Measurements from ENCODE around the gene MNS1.

The MNS1 gene

GRCh38 chr15:56394909-56395308, 70.0 kb downstream of the MNS1 start:
- Histone ChIP-seq H3K27ac (ENCODE audit: extremely low read depth, low read depth, low read length) (no peak overlapping the region), H3K36me3 (ENCODE audit: control insufficient read depth in 2 of 2, insufficient read depth in 1 of 2, low read length in 2 of 2) (no peaks in the 10 kb centered on the region), H3K4me3 (ENCODE audit: low read depth, low read length) (no peak overlapping the region), H3K9me3 (ENCODE audit: control insufficient read depth, insufficient read depth, low read depth, low read length) (no peaks in the 10 kb centered on the region), H3K4me1 (ENCODE audit: control insufficient read depth, insufficient read depth, low read length) (no peaks in the 10 kb centered on the region)
- CTCF ChIA-PET, result interaction anchor here (0.6 kb wide), 1 partner anchor 47 kb away, joined by 5 read pairs; no protein-coding TSS in a partner anchor
- POLR2A ChIA-PET, result no interaction called here
- TF ChIP-seq SALL2 (tag by site-specific recombination; IDR thresholded peaks at IDR 0.05; ENCODE audit: borderline replicate concordance), result no peak
- no peak for TF ChIP-seq BCL11B (tag by site-specific recombination; IDR thresholded peaks at IDR 0.05; ENCODE audit: low read depth)
- no peak for TF ChIP-seq ZNF146 (tag by site-specific recombination; IDR thresholded peaks at IDR 0.05)
- TF ChIP-seq ZNF677 (tag by site-specific recombination; IDR thresholded peaks at IDR 0.05), result no peak
- TF ChIP-seq ZNF138 (tag by site-specific recombination; IDR thresholded peaks at IDR 0.05; ENCODE audit: borderline replicate concordance), result no peak
- no peak for TF ChIP-seq ZNF555 (tag by site-specific recombination; conservative IDR thresholded peaks at IDR 0.05)
- no peak for TF ChIP-seq ZNF558 (tag by site-specific recombination; IDR thresholded peaks at IDR 0.05)
- no peak for TF ChIP-seq ZNF112 (tag by site-specific recombination; IDR thresholded peaks at IDR 0.05)
- no peak for TF ChIP-seq ZNF274 (IDR thresholded peaks at IDR 0.05; ENCODE audit: low read length)
- no peak for TF ChIP-seq ZNF274 (tag by site-specific recombination; IDR thresholded peaks at IDR 0.05; ENCODE audit: borderline replicate concordance)
- TF ChIP-seq ZNF239 (tag by site-specific recombination; IDR thresholded peaks at IDR 0.05), result no peak
- no peak for TF ChIP-seq ZSCAN5A (tag by site-specific recombination; IDR thresholded peaks at IDR 0.05)
- no peak for TF ChIP-seq SP3 (tag by site-specific recombination; IDR thresholded peaks at IDR 0.05)
- no peak for TF ChIP-seq ZNF501 (tag by site-specific recombination; IDR thresholded peaks at IDR 0.05)
- no peak for TF ChIP-seq PRDM2 (tag by site-specific recombination; IDR thresholded peaks at IDR 0.05; ENCODE audit: borderline replicate concordance)
- TF ChIP-seq ZNF707 (tag by site-specific recombination; IDR thresholded peaks at IDR 0.05), result no peak
- no peak for TF ChIP-seq ZSCAN18 (tag by site-specific recombination; IDR thresholded peaks at IDR 0.05)

GRCh38 chr15:56393277-56393676, 71.7 kb downstream of the MNS1 start:
- CTCF ChIA-PET, result no interaction called here
- Histone ChIP-seq H3K27ac (ENCODE audit: extremely low read depth, low read depth, low read length) (no peak overlapping the region), H3K36me3 (ENCODE audit: control insufficient read depth in 2 of 2, insufficient read depth in 1 of 2, low read length in 2 of 2) (no peaks in the 10 kb centered on the region), H3K4me3 (ENCODE audit: low read depth, low read length) (no peak overlapping the region), H3K4me1 (ENCODE audit: control insufficient read depth, insufficient read depth, low read length) (no peaks in the 10 kb centered on the region), H3K9me3 (ENCODE audit: control insufficient read depth, insufficient read depth, low read depth, low read length) (no peaks in the 10 kb centered on the region)
- POLR2A ChIA-PET, result no interaction called here
- TF ChIP-seq ZNF292 (tag by site-specific recombination; IDR thresholded peaks at IDR 0.05; ENCODE audit: borderline replicate concordance, low read depth) (no peak), HOXD13 (CRISPR knock-in tag; IDR thresholded peaks at IDR 0.05; ENCODE audit: borderline replicate concordance) (no peak), ZNF510 (tag by site-specific recombination; IDR thresholded peaks at IDR 0.05; ENCODE audit: insufficient replicate concordance) (no peak), ZNF621 (tag by site-specific recombination; IDR thresholded peaks at IDR 0.05) (no peak), ZBTB49 (tag by site-specific recombination; IDR thresholded peaks at IDR 0.05; ENCODE audit: low read depth) (no peak), SP7 (tag by site-specific recombination; IDR thresholded peaks at IDR 0.05) (no peak), ZNF18 (tag by site-specific recombination; IDR thresholded peaks at IDR 0.05) (no peak)

All from HEK293 (cell line).